SH-SY5Y (cell line): ENCODE measurements around the gene KSR1.

Experiments used
- GATA2 ChIP-seq: IDR thresholded peaks from 2 replicates; pipeline ENCODE4 v1.6.1; 2011; ENCODE audit warnings: mild to moderate bottlenecking, low read depth, low read length
- GATA3 ChIP-seq: IDR thresholded peaks from 2 replicates; pipeline ENCODE4 v1.6.1; 2011; ENCODE audit warnings: low read depth, mild to moderate bottlenecking, low read length, moderate library complexity

KSR1 gene

GRCh38 chr17:27593232-27593856 lies 137.1 kb downstream of the KSR1 start:
- no peak for TF ChIP-seq GATA3
- TF ChIP-seq GATA2 = no peak

- TF ChIP-seq GATA3 (no peak), GATA2 (no peak)
These were observed 137.6 kb downstream of the KSR1 start for GRCh38 chr17:27593857-27594255.

GRCh38 chr17:27595208-27595607 lies 139.0 kb downstream of the KSR1 start:
- TF ChIP-seq GATA3 = no peak
- no peak for TF ChIP-seq GATA2

GRCh38 chr17:27596096-27596495 lies 139.8 kb downstream of the KSR1 start:
- TF ChIP-seq GATA2 = no peak

GRCh38 chr17:27596566-27597187 lies 140.4 kb downstream of the KSR1 start:
- TF ChIP-seq GATA3 (no peak), GATA2 (no peak)

GRCh38 chr17:27597188-27597580 lies 140.9 kb downstream of the KSR1 start:
- TF ChIP-seq GATA3 (no peak), GATA2 (no peak)

- no peak for TF ChIP-seq GATA2
- no peak for TF ChIP-seq GATA3
These were observed 141.6 kb downstream of the KSR1 start for GRCh38 chr17:27597783-27598320.

- no peak for TF ChIP-seq GATA2
- TF ChIP-seq GATA3 = no peak
These were observed 142.2 kb downstream of the KSR1 start for GRCh38 chr17:27598337-27599050.

- TF ChIP-seq GATA3 (no peak), GATA2 (no peak)
These were observed 144.2 kb downstream of the KSR1 start for GRCh38 chr17:27600471-27600870.

GRCh38 chr17:27601069-27601974 lies 145.1 kb downstream of the KSR1 start:
- TF ChIP-seq GATA3 = no peak
- TF ChIP-seq GATA2 = no peak

- TF ChIP-seq GATA3 = no peak
- TF ChIP-seq GATA2 = no peak
These were observed 145.7 kb downstream of the KSR1 start for GRCh38 chr17:27601975-27602302.

GRCh38 chr17:27602721-27603420 lies 146.6 kb downstream of the KSR1 start:
- TF ChIP-seq GATA3 = no peak
- no peak for TF ChIP-seq GATA2

GRCh38 chr17:27603421-27603770 lies 147.1 kb downstream of the KSR1 start:
- no peak for TF ChIP-seq GATA3
